Right atrium auricular region (tissue), 2 donors: ENCODE data around the gene CFAP141. TPM values are rescaled to one million over a fixed set of nuclear protein-coding genes. Genes with fewer than 3 reads are reported as not detected.
A peak's percentile ranks its signal among the peaks of the same experiment; 100 is the strongest.

Experiments used
- DNase-seq: peaks from one replicate; pipeline ENCODE4 v3.0.0-alpha.2; 2019; ENCODE audit warnings: low spot score
- H3K27ac ChIP-seq, 2 donors: fragments of 200-600 bp; sonication (generic); 1 replicate in 1 of 2; 2 replicates in 1 of 2; pipeline ENCODE4 v1.5.1; 2016 to 2019
- H3K27me3 ChIP-seq, 2 donors: fragments of 200-600 bp; sonication (generic); one replicate each; pipeline versions ENCODE4 v1.5.1 to v1.6.0; 2017 to 2019
- H3K36me3 ChIP-seq: fragments of 200-600 bp; sonication (generic); one replicate; pipeline ENCODE4 v1.5.1; 2016
- H3K4me1 ChIP-seq, 2 donors: fragments of 200-600 bp; sonication (generic); one replicate each; pipeline versions ENCODE4 v1.5.1 to v1.6.0; 2017 to 2019
- H3K4me3 ChIP-seq, 2 donors: fragments of 200-600 bp; sonication (generic); 1 replicate in 1 of 2; 2 replicates in 1 of 2; pipeline ENCODE4 v1.5.1; 2017 to 2019; ENCODE audit warnings: mild to moderate bottlenecking in 1 of 2, moderate library complexity in 1 of 2
- H3K9me3 ChIP-seq, 2 donors: fragments of 200-600 bp; sonication (generic); one replicate each; pipeline ENCODE4 v1.5.1; 2019
- total RNA-seq, 2 donors: library from RNA; depleted of rRNA; stranded (reverse); fragments of >200 nt; gene quantifications; one replicate each; pipeline ENCODE4 v1.1.0, GENCODE V29; 2016
- TF ChIP-seq, protein P1 (sequence below), 2 donors: fragments of 200-600 bp; sonication (generic); IDR thresholded peaks; one replicate each; pipeline ENCODE4 v1.5.1; 2019; ENCODE audit warnings: antibody characterized with exemption in 2 of 2

The CFAP141 gene
- total RNA-seq, 2 donors from 2014 or later, result not detected

DNA sequence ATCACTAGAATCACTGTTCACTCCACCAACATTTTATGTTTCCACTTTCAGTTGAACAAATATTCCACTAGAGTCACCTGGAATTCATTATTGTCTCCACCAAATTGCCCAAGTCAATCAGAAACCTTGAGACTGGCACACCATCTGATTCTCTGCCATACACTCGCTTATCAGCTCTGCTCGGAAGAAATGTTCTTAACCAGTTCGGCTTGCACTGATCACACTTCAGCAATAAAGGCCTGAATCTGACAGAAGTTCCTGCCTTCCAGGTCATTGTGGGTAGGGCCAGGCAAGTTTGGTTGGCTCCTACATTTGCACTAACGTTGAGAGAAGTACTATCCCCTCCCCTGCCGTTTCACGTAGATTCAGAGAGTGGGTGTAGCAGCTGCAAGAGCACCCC lies 24.2 kb downstream of the CFAP141 start:
- H3K27me3 ChIP-seq, result no peaks in the 10 kb centered on the region
- H3K4me3 ChIP-seq, result peak overlapping the region; percentile 75 to 85
- H3K27ac ChIP-seq, result peak overlapping the region; percentile 86 to 87
- TF ChIP-seq, protein P1, sequence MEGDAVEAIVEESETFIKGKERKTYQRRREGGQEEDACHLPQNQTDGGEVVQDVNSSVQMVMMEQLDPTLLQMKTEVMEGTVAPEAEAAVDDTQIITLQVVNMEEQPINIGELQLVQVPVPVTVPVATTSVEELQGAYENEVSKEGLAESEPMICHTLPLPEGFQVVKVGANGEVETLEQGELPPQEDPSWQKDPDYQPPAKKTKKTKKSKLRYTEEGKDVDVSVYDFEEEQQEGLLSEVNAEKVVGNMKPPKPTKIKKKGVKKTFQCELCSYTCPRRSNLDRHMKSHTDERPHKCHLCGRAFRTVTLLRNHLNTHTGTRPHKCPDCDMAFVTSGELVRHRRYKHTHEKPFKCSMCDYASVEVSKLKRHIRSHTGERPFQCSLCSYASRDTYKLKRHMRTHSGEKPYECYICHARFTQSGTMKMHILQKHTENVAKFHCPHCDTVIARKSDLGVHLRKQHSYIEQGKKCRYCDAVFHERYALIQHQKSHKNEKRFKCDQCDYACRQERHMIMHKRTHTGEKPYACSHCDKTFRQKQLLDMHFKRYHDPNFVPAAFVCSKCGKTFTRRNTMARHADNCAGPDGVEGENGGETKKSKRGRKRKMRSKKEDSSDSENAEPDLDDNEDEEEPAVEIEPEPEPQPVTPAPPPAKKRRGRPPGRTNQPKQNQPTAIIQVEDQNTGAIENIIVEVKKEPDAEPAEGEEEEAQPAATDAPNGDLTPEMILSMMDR (IDR thresholded peaks at IDR 0.05), result no peak
- peaks cover 0 to 65% of the 10 kb centered on the region in 2 donors for H3K4me1 ChIP-seq
- peaks cover 41% of the 10 kb centered on the region for H3K36me3 ChIP-seq
- no peaks in the 10 kb centered on the region for H3K9me3 ChIP-seq
- DNase-seq, result no peak

DNA sequence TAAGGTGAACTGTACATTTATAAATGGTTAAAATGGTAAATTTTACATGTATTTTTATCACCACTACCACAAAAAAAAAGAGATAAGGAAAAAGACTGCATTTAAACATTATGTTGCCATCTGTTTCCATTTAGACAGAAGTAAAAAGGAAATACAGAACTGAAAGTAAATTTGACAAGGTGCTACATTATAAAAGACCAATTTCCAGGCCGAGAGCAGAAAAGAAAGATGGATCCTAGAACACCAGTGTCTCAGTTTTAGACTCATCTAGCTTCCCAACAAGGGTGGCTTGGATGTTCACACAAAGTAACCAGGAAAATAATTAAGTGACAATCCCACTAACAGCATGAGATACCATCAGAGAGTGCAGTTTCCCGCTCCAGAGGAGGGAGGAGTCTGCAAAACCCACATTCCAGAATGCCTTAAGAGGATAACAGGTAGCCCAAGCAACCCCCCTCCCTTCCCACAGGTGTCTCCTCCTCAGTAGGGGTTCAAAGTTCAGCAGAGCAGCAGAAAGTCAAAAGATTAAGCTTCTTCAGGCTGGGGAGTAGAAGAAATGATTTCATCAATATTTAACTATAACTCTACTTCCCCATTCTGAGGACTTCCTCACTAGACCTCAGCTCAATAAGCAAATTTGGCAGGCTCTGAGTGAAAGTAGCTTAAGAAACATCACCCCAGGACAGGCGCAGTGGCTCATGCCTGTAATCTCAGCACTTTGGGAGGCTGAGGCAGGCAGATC lies 26.0 kb downstream of the CFAP141 start:
- TF ChIP-seq, protein P1 (IDR thresholded peaks at IDR 0.05), result no peak
- Histone ChIP-seq H3K36me3 (peaks cover 44% of the 10 kb centered on the region), H3K27me3 (no peaks in the 10 kb centered on the region), H3K4me1 (peaks cover 0 to 79% of the 10 kb centered on the region in 2 donors), H3K27ac (no peak overlapping the region), H3K4me3 (no peak overlapping the region), H3K9me3 (no peaks in the 10 kb centered on the region)
- no peak for DNase-seq

DNA sequence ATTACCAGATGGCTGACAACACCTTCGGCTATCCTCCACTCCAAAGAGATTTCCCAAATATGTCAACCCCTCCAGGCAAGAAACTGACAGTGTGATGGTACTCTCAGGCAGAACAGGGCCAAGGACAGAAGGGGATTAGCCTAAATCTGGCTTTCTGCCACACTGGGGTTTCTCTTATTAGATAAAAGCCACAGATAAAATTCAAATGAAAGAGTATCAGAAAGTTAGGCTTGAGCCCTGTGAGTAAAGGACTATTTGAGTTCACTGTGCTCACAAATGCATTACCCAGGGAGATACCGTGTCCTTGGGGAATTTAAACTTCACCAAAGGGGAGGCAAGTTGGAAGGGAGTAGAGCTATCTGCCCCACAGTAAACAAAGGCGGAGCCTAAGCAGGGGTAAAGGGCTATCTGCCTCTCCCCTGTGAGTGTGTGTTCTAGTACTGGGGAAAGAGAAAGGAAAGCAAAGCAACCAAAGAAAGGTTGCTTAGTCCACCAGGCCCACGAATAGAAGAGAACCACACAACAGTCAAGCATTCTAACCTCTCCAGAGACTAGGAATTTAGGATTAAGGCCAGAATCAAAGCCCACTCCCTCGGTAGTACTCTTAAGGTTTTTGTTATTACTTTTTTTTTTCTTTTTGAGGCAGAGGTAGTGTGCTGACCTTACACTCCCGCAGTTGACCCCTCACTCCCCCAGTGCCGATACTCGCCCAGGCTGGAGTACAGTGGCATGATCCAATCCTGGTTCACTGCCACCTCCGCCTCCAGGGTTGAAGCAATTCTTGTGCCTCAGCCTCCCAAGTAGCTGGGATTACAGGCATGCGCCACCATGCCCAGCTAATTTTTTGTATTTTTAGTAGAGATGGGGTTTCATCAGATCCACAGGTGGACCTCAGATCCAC lies 27.0 kb downstream of the CFAP141 start:
- H3K4me1 ChIP-seq, result peaks cover 0 to 79% of the 10 kb centered on the region in 2 donors
- peaks cover 54% of the 10 kb centered on the region for H3K36me3 ChIP-seq
- DNase-seq, result no peak
- H3K4me3 ChIP-seq, result no peak overlapping the region
- H3K27ac ChIP-seq, result peak overlapping the region; percentile 34 to 59
- H3K9me3 ChIP-seq, result no peaks in the 10 kb centered on the region
- TF ChIP-seq, protein P1 (IDR thresholded peaks at IDR 0.05), result no peak
- no peaks in the 10 kb centered on the region for H3K27me3 ChIP-seq

DNA sequence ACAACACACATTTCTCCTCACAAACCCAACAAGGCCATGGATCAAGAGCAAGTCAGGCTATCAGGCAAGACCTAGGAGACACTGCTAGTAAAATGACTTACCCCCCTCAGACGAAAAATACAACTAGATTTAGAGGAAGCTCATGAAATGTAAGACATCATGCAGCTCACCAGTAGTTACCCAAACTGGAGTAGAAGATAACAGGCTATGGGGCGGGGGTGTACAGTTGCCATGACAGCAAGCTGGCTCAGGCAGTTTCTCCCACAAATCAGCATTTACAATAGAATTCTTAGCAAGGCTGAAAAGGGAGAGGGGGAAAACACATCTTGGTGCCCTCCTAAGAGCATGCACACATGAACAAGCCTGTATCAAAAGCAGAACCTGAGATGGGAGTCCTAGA lies 28.1 kb downstream of the CFAP141 start:
- Histone ChIP-seq H3K36me3 (peaks cover 65% of the 10 kb centered on the region), H3K27ac (peak overlapping the region in 1 of 2 donors; percentile 32), H3K4me3 (no peak overlapping the region), H3K4me1 (peaks cover 0 to 71% of the 10 kb centered on the region in 2 donors), H3K27me3 (no peaks in the 10 kb centered on the region), H3K9me3 (no peaks in the 10 kb centered on the region)
- TF ChIP-seq, protein P1 (IDR thresholded peaks at IDR 0.05), result no peak
- no peak for DNase-seq

DNA sequence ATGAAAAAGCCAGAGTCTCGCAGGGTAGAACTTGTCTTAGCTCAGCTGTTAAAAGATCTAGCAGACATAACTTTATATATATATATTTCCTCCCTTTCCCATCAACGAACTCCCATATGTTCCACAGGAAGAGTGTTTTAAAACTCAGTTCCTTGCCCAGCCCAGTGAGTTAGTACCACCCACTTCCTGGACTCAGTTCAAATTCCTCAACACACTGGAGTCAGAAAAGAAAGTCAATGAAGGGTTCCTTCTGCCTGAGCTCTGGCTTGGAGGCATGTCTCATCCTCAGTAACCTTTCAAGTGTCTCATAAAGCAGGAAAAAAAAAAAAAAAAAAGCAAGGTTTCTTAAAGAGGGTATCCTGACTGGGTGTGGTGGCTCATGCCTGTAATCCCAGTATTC lies 29.8 kb downstream of the CFAP141 start:
- Histone ChIP-seq H3K27ac (peak overlapping the region in 1 of 2 donors; percentile 18), H3K27me3 (no peaks in the 10 kb centered on the region), H3K36me3 (peaks cover 82% of the 10 kb centered on the region), H3K9me3 (no peaks in the 10 kb centered on the region), H3K4me1 (peaks cover 0 to 58% of the 10 kb centered on the region in 2 donors), H3K4me3 (no peak overlapping the region)
- TF ChIP-seq, protein P1 (IDR thresholded peaks at IDR 0.05), result no peak
- DNase-seq, result no peak
